Upper lobe of right lung (tissue), 1 donor: ENCODE measurements around the gene FAM240A. TPM values are rescaled to one million over a fixed set of nuclear protein-coding genes. Genes with fewer than 3 reads are reported as not detected.

Source experiments
- ATAC-seq: fragments of 200-7000 bp; cut with Tn5 transposase; one replicate; pipeline ENCODE4 v1.9.1; 2020; ENCODE audit warnings: mild to moderate bottlenecking, moderate library complexity
- DNase-seq: peaks from one replicate; pipeline ENCODE4 v3.0.0-alpha.2; 2020
- H3K27ac ChIP-seq: fragments of 200-600 bp; one replicate; pipeline ENCODE4 v1.8.0; 2022
- H3K27me3 ChIP-seq: fragments of 200-600 bp; one replicate; pipeline ENCODE4 v1.8.0; 2022; ENCODE audit warnings: mild to moderate bottlenecking
- H3K36me3 ChIP-seq: fragments of 200-600 bp; one replicate; pipeline ENCODE4 v1.8.0; 2022
- H3K4me1 ChIP-seq: fragments of 200-600 bp; one replicate; pipeline ENCODE4 v1.8.0; 2022
- H3K4me3 ChIP-seq: fragments of 200-600 bp; one replicate; pipeline ENCODE4 v1.8.0; 2022; ENCODE audit warnings: mild to moderate bottlenecking
- H3K9me3 ChIP-seq: fragments of 200-600 bp; one replicate; pipeline ENCODE4 v1.8.0; 2022
- intact Hi-C: fragments of 100-400 bp; cut with DNase I; formaldehyde crosslinking; loops from one replicate; pipeline ENCODE4 v1.11.0; 2022
- total RNA-seq: library from RNA; stranded (reverse); fragmentation: NEBNext Ultra II Directional; extraction: Animal tissue kit (Norgen Biotek cat#: 25700); gene quantifications from one replicate; pipeline ENCODE4 v1.2.1, GENCODE V29; 2021
- TF ChIP-seq, protein P1 (sequence below): fragments of 200-600 bp; IDR thresholded peaks from one replicate; pipeline ENCODE4 v1.8.0; 2022; ENCODE audit warnings: antibody characterized with exemption
- donor health status: DM: no; HTN: yes; CAD: no; lungs with severe emphysema.

FAM240A gene
- total RNA-seq, 1 donor from 2014 or later: not detected

DNA sequence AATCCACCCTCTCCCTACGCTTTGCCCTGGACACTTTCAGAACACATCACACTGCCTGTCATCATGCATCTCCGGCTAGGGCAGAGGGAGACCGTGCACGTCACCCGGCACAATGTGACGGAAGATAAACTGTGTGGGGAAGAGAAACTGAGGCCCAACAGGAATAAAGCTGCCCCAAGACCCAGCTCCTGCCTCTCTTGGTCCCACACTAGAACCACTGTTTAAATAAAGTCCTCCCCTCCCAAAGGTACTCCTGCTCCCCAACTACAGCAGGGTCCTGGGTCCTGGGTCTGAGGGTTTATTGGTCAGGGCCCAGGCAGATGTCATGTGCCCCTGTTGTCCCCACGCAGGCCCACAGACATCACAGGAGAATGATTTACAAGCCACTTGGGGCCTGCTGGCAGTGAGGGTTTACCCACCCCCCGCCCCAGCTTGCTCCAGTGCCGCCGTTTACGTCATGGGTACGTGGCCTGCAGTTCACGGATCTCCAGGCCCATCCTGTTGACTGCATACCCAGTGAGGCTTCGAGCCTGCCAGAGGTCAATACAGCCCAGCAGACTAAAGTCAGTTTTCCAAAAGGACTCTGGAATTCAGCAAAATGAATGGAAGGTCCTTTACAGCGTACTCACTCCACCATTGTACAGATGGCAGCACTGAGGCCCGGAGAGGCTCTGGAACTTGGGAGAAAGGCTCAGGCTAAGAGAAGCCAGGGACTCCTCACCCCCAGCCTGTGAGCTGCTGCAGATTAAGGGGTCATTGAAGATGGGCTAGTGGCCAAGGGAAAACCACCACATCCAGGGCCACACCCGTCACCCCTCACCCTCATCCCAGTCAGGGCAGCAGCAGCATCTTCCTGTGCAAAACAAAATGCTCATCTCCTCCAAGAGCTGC lies 57.9 kb downstream of the FAM240A start:
- no peaks in the 10 kb centered on the region for H3K9me3 ChIP-seq
- intact Hi-C loops: no loop called here
- H3K27me3 ChIP-seq: no peaks in the 10 kb centered on the region
- DNase-seq: peak; percentile 33
- no peaks in the 10 kb centered on the region for H3K4me1 ChIP-seq
- no peak overlapping the region for H3K27ac ChIP-seq
- TF ChIP-seq, protein P1, sequence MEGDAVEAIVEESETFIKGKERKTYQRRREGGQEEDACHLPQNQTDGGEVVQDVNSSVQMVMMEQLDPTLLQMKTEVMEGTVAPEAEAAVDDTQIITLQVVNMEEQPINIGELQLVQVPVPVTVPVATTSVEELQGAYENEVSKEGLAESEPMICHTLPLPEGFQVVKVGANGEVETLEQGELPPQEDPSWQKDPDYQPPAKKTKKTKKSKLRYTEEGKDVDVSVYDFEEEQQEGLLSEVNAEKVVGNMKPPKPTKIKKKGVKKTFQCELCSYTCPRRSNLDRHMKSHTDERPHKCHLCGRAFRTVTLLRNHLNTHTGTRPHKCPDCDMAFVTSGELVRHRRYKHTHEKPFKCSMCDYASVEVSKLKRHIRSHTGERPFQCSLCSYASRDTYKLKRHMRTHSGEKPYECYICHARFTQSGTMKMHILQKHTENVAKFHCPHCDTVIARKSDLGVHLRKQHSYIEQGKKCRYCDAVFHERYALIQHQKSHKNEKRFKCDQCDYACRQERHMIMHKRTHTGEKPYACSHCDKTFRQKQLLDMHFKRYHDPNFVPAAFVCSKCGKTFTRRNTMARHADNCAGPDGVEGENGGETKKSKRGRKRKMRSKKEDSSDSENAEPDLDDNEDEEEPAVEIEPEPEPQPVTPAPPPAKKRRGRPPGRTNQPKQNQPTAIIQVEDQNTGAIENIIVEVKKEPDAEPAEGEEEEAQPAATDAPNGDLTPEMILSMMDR: no peak
- peaks cover 3% of the 10 kb centered on the region for H3K36me3 ChIP-seq
- H3K4me3 ChIP-seq: no peak overlapping the region
- no peak for ATAC-seq

DNA sequence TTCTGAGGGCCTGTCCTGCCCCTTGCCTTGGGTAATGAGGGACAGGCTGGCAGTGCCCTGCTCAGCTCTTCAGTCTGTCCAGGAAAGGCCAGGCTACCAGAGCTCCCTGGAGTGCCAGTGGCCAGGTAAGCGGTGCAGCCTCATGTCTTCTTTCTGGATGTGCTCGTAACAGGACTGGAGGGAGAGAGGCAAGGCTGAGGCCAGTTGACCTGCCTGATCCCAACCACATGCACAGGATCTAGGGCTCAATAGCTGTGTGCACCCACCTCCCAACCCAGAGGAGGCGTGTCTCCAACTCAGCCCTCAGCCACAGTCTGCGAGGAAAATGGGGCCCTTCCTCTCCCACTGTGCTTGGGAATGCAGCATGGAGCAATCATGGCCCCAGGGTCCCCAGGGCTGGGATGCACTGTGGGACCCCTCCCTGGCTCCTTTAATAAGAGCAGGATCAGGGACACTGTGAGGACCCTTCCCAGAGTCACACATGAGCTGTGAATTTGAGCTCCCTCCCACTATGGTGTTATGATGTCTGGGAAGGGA lies 58.6 kb downstream of the FAM240A start:
- intact Hi-C loops: no loop called here
- Histone ChIP-seq H3K27me3 (no peaks in the 10 kb centered on the region), H3K4me1 (no peaks in the 10 kb centered on the region), H3K9me3 (no peaks in the 10 kb centered on the region), H3K4me3 (no peak overlapping the region), H3K36me3 (peaks cover 6% of the 10 kb centered on the region), H3K27ac (no peak overlapping the region)
- ATAC-seq: no peak
- DNase-seq: peak; percentile 53
- TF ChIP-seq, protein P1: no peak

DNA sequence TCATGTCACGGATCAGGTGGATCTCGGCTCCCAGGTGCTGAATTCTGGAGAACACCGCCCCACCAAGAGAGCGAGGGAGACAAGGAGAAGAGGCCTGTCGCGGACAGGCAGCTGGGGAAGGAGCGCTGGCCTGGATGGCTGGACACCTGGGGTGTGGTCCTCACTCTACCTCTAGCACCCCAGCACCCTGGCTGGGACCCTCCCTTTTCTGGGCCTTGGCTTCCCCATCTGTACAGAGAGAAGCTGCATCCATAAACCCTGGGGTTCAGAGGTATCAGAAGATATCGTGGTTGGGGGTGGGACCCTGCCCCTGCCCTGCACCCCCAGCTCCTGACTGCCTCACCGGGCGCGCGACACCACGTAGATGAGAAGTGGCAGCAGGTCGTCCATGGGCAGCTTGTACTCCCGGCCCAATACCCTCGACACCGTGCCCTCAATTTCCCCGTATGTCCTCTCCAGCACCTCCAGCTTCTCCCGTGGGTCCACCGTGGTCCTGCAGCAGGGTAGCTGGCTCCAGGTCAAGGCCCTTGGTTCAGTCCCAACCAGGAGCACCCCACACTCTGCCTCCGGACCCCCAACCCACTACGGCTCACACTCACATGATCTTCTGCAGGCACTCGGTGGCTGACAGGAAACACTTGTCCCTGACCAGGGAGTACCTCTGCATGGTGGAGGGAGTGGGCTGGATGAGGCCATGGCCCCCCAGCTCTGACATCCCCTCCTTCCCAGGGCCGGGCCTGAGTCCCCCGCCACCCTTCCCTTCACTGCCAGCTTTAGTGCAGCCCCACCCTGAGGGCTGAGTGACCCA lies 59.4 kb downstream of the FAM240A start:
- ATAC-seq: no peak

DNA sequence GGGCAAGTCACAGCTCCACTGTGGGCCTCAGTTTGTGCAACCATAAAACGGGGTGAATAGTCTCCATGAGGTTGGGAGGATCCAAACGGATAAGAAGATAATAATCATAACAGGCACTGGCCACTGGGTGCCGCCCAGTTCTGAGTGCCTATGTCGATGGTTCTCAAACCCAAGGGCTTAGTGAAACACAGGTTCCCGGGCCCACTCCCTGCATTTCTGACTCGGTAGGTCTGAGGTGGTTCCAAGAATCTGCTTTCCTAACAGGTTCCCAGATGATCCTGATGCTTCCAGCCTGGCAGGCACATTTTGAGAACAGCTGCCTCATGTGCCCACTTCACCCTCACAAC lies 60.0 kb downstream of the FAM240A start:
- Histone ChIP-seq H3K9me3 (no peaks in the 10 kb centered on the region), H3K36me3 (peaks cover 6% of the 10 kb centered on the region), H3K4me1 (no peaks in the 10 kb centered on the region), H3K27me3 (no peaks in the 10 kb centered on the region), H3K4me3 (no peak overlapping the region), H3K27ac (no peak overlapping the region)
- DNase-seq (peak; percentile 46), ATAC-seq (no peak)
- intact Hi-C loops: no loop called here
- TF ChIP-seq, protein P1: no peak

More for the DNA sequence above, 59.4 kb downstream of the FAM240A start:
- intact Hi-C loops: no loop called here
- Histone ChIP-seq H3K4me3 (no peak overlapping the region), H3K36me3 (peaks cover 6% of the 10 kb centered on the region), H3K9me3 (no peaks in the 10 kb centered on the region), H3K27me3 (no peaks in the 10 kb centered on the region), H3K27ac (no peak overlapping the region), H3K4me1 (no peaks in the 10 kb centered on the region)
- TF ChIP-seq, protein P1: no peak
- peak; percentile 59 for DNase-seq

DNA sequence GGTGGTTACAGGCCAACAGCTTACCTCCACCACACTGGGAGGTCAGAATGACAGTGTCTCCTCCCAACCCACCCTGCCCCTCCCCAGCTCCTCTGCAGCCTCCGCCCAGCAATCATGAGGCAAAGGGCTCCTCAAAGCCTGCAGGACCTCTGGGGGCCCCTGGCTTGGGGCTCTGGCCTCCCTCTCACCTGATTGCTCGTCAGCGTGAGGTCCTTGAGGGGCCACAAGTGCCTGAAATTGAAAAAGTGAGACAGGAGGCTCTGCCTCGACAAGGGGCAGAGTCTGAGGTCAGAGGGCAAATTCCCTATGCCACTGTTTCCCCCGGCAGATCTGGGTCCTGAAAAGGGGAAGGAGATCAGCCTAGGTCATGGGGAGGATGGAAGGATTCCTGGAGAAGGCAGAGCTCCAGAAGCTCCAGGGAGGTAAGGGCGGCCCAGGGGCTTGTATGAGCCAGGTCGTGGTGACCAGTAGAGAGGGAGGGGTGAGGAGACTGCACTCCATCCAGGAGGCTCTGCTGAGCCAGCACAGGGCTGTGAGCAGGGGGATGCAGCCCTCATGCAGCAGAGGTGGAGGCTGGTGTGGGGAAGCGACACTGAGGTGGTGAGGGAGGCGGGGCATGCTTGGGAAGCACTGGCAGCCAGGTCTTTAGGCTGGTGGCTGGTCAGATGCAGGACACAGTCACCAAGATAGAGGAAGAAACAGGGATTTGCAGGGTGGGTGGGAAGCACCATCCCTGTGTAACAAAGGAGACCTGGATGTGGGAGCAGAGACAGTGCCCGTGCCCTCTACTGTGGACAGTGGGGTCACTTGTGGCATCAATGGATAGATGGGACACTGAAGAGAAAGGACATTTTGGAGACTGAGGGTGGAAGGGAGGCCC lies 61.1 kb downstream of the FAM240A start:
- TF ChIP-seq, protein P1: no peak
- ATAC-seq: no peak

More for the DNA sequence above, 61.1 kb downstream of the FAM240A start:
- no peaks in the 10 kb centered on the region for H3K9me3 ChIP-seq
- intact Hi-C loops: no loop called here
- no peaks in the 10 kb centered on the region for H3K4me1 ChIP-seq
- no peak overlapping the region for H3K4me3 ChIP-seq
- H3K27me3 ChIP-seq: no peaks in the 10 kb centered on the region
- H3K36me3 ChIP-seq: peaks cover 6% of the 10 kb centered on the region
- no peak overlapping the region for H3K27ac ChIP-seq
- peak; percentile 52 for DNase-seq
